Stimulated activated CD4-positive, alpha-beta T cell treated with anti-CD3 and anti-CD28 coated beads, TNF-alpha, amount 100 ng/mL, for 48 hours (primary cell): ENCODE results near the gene CCDC102A.
"Not testable (repeated sequence)": the region's sequence is repeated elsewhere in the genome, so short reads cannot be mapped to it uniquely, and the experiment has no call there.

Experiments
- DNase-seq, 3 donors: peaks; one replicate each; pipeline ENCODE4 v3.0.0-alpha.2; 2020; ENCODE audit warnings: low read depth in 3 of 3

Gene CCDC102A

GRCh38 chr16:57536306-57537193, at the start of gene CCDC102A:
CCDC102A (minus strand) TSS chr16:57536571; CDS start chr16:57529177, 7,394 bp downstream.
- DNase-seq: no peak

DNA sequence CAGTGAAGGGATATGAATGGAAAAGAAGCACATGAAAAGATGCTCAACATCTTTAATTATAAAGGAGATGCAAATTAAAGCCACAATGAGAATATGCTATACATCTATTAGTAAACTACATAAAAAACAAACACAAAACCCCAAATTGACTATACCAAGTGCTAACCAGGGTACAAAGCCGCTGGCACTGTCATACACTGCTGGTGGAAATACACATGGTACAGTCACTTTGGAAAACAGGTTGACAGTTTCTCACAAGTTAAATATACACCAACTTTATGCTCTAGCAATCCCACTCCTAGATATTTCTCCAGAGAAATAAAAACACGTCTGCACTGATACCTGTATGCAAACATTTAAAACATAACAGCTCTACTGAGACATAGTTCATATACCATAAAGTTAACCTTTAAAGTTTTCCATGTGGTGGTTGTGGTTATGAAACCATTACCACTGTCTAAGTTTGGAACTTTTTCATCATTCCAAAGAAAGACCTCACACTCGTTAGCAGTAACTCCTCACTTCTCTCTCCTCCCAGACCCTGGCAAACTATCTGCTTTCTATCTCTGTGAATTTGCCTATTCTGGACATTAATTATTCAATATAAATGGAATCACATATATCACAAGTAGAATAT, 48.8 kb upstream of the CCDC102A start:
- DNase-seq: no peak

DNA sequence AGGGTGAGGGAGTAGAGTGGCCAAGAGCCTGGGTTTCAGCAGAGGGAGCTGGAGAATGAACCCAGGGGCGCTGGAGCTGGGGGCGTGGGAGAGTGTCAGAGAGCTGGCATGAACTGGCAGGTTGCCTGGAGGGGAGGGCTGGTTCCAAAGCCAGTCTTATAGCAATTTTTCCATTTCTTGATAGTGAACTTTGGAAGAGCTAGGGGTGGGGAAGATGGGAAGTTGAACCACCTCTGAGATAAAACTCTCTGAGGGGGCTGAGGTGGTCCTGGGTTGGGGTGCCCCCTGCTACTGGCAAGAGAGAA, 42.9 kb upstream of the CCDC102A start:
- no peak for DNase-seq

GRCh38 chr16:57578521-57579360, 42.4 kb upstream of the CCDC102A start:
- no peak for DNase-seq

GRCh38 chr16:57577691-57578224, 41.4 kb upstream of the CCDC102A start:
- DNase-seq: no peak

DNA sequence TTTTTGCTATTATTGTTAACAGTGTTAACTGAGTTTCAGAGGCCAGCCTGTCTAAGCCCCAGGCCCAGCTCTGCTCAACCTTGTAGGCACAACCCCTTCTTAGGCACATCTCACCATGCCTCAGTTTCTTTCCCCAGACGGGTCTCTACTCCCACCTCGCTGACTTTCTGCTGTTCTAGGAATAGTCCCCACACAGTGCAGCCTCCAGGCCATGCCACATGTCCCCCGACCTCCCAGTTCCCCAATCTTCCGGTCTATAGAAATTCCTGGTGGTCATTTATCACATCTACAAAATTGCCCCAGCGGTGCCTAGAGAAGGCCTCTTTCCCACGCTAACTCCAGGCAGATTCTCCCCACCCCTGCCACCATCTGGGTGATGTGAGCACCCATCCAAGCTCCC, 40.8 kb upstream of the CCDC102A start:
- DNase-seq: no peak

DNA sequence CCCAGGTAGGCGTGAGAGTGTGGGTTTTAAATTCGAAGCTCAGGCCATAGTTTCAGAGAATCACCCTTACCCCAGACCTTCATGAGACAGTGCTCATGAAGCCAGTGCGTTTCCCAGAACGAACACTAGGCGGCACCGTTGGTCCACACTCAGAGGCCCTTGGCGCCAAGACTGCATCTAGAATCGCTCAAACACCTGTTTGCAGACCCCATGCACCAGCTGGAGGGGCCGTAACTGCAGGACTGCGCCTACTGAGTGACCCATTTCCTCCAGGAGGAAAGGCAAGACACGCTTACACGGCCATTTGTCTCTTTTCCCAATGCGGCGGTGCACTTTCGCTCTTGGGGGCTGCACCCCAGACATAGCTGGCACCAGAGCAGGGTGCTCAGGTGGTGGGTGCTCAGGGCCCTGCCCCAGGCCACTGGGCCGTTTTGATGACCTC, 40.1 kb upstream of the CCDC102A start:
- peak; percentile 63 to 77 (median 73) for DNase-seq

- no peak for DNase-seq
Observed at GRCh38 chr16:57575468-57576277, 39.3 kb upstream of the CCDC102A start.

DNA sequence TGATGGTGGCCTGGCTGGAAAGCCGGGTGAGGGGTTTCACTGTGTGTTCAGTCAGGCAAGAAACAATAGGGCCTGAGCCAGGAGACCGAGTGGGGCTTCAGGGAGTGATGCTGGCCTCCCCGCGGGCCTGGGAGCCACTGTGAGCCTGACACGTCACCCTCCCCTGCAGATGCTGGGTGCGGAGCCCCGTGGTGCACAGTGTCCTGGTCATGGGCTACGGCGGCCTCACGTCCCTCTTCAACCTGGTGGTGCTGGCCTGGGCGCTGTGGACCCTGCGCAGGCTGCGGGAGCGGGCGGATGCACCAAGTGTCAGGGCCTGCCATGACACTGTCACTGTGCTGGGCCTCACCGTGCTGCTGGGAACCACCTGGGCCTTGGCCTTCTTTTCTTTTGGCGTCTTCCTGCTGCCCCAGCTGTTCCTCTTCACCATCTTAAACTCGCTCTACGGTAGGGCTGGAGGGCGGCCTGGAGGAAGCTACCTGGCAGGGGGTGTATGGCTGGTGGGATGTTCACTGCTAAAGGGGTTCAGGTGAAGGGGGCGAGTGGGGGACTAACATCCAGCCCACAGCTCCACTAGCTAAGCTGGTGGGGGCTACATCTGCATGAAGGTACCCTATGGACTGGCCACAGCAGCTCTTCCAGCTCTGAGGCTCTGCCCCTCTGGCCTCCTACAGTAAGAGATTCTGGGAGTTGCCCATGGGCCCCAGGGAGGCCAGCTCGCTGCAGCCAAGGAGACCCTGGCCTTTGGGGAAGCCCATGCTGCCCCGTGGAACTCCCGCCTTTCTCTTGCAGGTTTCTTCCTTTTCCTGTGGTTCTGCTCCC, 38.5 kb upstream of the CCDC102A start:
- no peak for DNase-seq

DNA sequence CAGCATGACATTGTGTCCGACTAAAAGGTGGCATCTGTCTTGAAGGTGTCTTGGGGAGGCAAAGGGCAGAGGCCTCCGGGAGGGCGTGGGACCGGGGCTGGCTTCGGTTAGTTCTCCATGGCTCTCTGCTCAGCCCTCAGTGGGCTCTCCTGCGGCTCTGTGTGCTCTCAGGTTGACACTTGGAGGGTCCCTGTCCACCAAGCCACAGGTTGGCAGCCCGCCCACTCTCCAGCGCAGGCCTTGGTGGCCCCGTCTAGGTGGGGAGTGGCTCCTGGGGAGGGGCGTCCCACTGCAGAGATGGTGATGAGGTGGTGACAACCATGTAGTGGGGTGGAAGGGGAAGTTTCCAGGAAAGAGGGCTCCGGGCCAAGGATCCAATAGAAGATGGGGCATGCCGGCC, 37.7 kb upstream of the CCDC102A start:
- DNase-seq: no peak

DNA sequence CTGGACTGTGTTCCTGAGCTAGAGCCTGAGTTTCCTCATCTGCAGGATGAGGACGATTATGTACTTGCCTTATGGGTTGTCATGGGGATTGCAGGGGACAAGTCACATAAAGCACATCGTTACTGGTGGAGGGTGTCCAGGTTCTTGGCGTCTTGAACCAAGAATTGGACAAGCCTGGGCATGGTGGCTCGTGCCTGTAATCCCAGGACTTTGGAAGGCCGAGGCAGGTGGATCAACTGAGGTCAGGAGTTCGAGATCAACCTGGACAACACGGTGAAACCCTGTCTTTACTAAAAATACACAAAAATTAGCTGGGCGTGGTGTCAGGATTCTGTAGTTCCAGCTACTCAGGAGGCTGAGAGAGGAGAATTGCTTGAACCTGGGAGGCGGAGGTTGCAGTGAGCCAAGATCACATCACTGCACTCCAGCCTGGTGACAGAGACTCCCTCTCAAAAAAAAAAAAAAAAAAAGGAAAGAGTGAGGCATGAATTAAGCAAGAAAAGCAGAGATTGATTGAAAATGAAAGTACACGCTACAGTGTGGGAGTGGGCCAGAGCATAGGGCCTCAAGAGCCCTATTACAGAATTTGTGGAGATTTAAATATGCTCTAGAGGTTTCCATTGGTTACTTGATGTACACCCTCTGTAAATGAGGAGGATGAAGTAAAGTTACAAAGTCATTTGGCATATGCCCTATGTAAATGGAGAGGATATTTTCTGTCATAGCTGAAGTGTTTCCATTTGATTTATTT, 36.8 kb upstream of the CCDC102A start:
- no peak for DNase-seq

- DNase-seq: no peak
Observed at GRCh38 chr16:57571098-57571497, 34.7 kb upstream of the CCDC102A start.

- DNase-seq: no peak
Observed at GRCh38 chr16:57570301-57571070, 34.1 kb upstream of the CCDC102A start.

GRCh38 chr16:57569306-57569946, 33.1 kb upstream of the CCDC102A start:
- no peak for DNase-seq

DNA sequence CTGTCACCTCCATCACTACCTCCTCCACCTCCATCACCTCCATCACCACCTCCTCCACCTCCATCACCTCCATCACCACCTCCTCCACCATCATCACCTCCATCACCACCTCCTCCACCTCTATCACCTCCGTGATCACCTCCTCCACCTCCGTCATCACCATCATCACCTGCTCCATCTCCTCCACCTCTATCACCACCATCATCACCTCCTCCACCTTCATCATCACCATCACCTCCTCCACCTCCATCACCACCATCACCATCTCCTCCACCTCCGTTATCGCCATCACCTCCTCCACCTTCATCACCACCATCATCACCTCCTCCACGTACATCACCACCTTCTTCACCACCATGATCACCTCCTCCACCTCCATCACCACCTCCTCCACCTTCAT, 32.4 kb upstream of the CCDC102A start:
- not testable (repeated sequence) for DNase-seq

- DNase-seq: no peak
Observed at GRCh38 chr16:57568173-57568678, 31.9 kb upstream of the CCDC102A start.

DNA sequence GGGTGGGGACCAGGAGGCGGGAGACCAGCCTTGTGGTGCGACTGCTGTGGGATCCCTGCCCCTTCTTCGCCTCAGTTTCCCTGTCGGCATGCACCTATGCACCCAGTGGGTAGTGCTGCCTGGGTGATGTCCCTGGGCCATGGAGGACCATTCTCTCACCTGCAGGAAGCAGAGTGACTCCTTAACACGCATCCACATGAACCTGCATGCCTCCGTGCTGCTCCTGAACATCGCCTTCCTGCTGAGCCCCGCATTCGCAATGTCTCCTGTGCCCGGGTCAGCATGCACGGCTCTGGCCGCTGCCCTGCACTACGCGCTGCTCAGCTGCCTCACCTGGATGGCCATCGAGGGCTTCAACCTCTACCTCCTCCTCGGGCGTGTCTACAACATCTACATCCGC, 31.3 kb upstream of the CCDC102A start:
- no peak for DNase-seq

GRCh38 chr16:57566436-57566835, 30.1 kb upstream of the CCDC102A start:
- DNase-seq: no peak
